Calu3 (cell line): ENCODE results near the gene SDF2. TPM values are rescaled to one million over a fixed set of nuclear protein-coding genes. Genes with fewer than 3 reads are reported as not detected.
"Not testable (repeated sequence)": the region's sequence is repeated elsewhere in the genome, so short reads cannot be mapped to it uniquely, and the experiment has no call there.

Experiments used
- BruUV-seq: library from RNA; stranded (reverse); fragments of 400-500 nt; replicated peaks from 2 replicates; lab custom pipeline; 2021; lab: Mats Ljungman, UMichigan
- CTCF ChIA-PET: fragments of 300-600 bp; sonication (Branson Sonifier 250); formaldehyde crosslinking; loops from one replicate; lab custom pipeline; 2022; ENCODE audit warnings: antibody characterized with exemption; lab: Charles Lee
- DNase-seq: peaks from one replicate; pipeline ENCODE4 v3.0.0; 2022
- H3K27ac Mint-ChIP-seq: one replicate; pipeline ENCODE4 v1.8.0; 2022; ENCODE audit warnings: mixed read lengths; ENCODE audit not compliant: unreplicated experiment
- H3K27me3 Mint-ChIP-seq: one replicate; pipeline ENCODE4 v1.8.0; 2022; ENCODE audit warnings: mixed read lengths; ENCODE audit not compliant: unreplicated experiment
- H3K36me3 Mint-ChIP-seq: one replicate; pipeline ENCODE4 v1.8.0; 2022; ENCODE audit warnings: mild to moderate bottlenecking, moderate library complexity, mixed read lengths; ENCODE audit not compliant: insufficient read depth, unreplicated experiment
- H3K4me1 Mint-ChIP-seq: one replicate; pipeline ENCODE4 v1.8.0; 2022; ENCODE audit warnings: mild to moderate bottlenecking, low read depth, mixed read lengths; ENCODE audit not compliant: unreplicated experiment
- H3K4me3 Mint-ChIP-seq: one replicate; pipeline ENCODE4 v1.8.0; 2022; ENCODE audit warnings: mild to moderate bottlenecking, low read depth, moderate library complexity, mixed read lengths; ENCODE audit not compliant: unreplicated experiment
- H3K9me3 Mint-ChIP-seq: one replicate; pipeline ENCODE4 v1.8.0; 2022; ENCODE audit warnings: low read depth, mixed read lengths; ENCODE audit not compliant: unreplicated experiment
- intact Hi-C: fragments of 100-400 bp; cut with micrococcal nuclease; formaldehyde crosslinking; loops from one replicate; pipeline ENCODE4 v1.10.0; 2022; ENCODE audit not compliant: unreplicated experiment
- total RNA-seq: library from RNA; stranded (reverse); gene quantifications from 2 replicates; pipeline ENCODE4 v1.2.3, GENCODE V29; 2022
- TF ChIP-seq, protein P1 (sequence below): fragments of 200-600 bp; IDR thresholded peaks from one replicate; pipeline ENCODE4 v1.8.0; 2022; ENCODE audit warnings: antibody characterized with exemption; ENCODE audit not compliant: unreplicated experiment

Gene SDF2
- total RNA-seq, 1 experiment from 2014 or later: 58.0 TPM

DNA sequence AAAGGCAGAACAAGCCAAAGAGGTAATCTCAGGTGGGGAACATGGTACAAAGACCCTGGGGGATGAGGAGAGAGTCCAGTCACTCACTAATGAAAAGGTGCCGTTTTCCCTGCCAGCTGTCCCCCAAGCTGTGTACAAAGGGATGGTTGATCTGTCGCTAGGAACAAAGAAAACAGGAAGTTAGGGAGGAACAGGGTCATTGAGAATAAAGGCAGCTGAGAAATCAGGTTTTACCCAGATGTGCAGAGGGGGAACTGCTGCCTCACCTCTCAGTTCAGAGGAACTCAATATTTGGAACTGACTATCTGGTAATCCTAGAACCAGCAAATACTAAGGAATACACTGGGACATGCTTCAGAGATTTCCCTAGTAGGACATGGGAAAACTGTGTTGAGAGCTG, 49.2 kb downstream of the SDF2 start:
- H3K27me3 Mint-ChIP-seq: no peaks in the 10 kb centered on the region
- no peak for DNase-seq
- H3K9me3 Mint-ChIP-seq: no peaks in the 10 kb centered on the region
- no peaks in the 10 kb centered on the region for H3K4me1 Mint-ChIP-seq
- no peak overlapping the region for H3K4me3 Mint-ChIP-seq
- CTCF ChIA-PET: interaction anchor here (1.5 kb wide), 1 partner anchor 117 kb away, joined by 5 read pairs; no protein-coding TSS in a partner anchor
- BruUV-seq: no TSS peak
- TF ChIP-seq, protein P1, sequence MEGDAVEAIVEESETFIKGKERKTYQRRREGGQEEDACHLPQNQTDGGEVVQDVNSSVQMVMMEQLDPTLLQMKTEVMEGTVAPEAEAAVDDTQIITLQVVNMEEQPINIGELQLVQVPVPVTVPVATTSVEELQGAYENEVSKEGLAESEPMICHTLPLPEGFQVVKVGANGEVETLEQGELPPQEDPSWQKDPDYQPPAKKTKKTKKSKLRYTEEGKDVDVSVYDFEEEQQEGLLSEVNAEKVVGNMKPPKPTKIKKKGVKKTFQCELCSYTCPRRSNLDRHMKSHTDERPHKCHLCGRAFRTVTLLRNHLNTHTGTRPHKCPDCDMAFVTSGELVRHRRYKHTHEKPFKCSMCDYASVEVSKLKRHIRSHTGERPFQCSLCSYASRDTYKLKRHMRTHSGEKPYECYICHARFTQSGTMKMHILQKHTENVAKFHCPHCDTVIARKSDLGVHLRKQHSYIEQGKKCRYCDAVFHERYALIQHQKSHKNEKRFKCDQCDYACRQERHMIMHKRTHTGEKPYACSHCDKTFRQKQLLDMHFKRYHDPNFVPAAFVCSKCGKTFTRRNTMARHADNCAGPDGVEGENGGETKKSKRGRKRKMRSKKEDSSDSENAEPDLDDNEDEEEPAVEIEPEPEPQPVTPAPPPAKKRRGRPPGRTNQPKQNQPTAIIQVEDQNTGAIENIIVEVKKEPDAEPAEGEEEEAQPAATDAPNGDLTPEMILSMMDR: no peak
- no peak overlapping the region for H3K27ac Mint-ChIP-seq
- peaks cover 11% of the 10 kb centered on the region for H3K36me3 Mint-ChIP-seq
- intact Hi-C loops: loop anchor here (5.0 kb wide), 1 partner anchor 120 kb away; no protein-coding TSS in a partner anchor

DNA sequence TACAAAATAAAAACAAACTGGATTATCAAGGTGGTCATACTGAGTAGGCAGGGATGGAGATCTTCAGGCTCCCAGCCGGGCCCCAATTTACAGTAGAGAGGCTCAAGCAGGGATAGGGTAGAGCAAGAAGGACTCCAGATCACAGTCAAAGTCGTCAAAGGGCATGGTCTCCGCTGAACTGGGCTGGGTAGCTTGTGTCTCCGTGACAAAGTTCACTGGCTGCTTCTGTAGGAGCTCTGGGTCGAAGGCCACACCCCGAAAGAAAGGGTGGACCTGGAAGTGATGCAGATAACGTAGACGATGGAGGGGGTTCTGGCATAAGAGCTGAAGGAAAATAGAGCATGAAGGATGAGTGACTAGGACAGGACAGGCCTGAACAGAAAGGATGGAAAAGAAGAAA, 51.3 kb downstream of the SDF2 start:
- Mint-ChIP-seq H3K4me1 (no peaks in the 10 kb centered on the region), H3K27ac (no peak overlapping the region), H3K4me3 (no peak overlapping the region), H3K9me3 (no peaks in the 10 kb centered on the region), H3K36me3 (peaks cover 23% of the 10 kb centered on the region), H3K27me3 (no peaks in the 10 kb centered on the region)
- TF ChIP-seq, protein P1: no peak
- intact Hi-C loops: loop anchor here (5.0 kb wide), 1 partner anchor 118 kb away; no protein-coding TSS in a partner anchor
- CTCF ChIA-PET: no interaction called here
- DNase-seq: no peak
- no TSS peak for BruUV-seq

- H3K4me3 Mint-ChIP-seq, BruUV-seq, DNase-seq, H3K4me1 Mint-ChIP-seq, H3K27ac Mint-ChIP-seq, H3K27me3 Mint-ChIP-seq, CTCF ChIA-PET, intact Hi-C loops, H3K9me3 Mint-ChIP-seq: not testable (repeated sequence)
- peaks cover 53% of the 10 kb centered on the region for H3K36me3 Mint-ChIP-seq
Observed at GRCh38 chr17:28604031-28604430, 57.7 kb downstream of the SDF2 start.

DNA sequence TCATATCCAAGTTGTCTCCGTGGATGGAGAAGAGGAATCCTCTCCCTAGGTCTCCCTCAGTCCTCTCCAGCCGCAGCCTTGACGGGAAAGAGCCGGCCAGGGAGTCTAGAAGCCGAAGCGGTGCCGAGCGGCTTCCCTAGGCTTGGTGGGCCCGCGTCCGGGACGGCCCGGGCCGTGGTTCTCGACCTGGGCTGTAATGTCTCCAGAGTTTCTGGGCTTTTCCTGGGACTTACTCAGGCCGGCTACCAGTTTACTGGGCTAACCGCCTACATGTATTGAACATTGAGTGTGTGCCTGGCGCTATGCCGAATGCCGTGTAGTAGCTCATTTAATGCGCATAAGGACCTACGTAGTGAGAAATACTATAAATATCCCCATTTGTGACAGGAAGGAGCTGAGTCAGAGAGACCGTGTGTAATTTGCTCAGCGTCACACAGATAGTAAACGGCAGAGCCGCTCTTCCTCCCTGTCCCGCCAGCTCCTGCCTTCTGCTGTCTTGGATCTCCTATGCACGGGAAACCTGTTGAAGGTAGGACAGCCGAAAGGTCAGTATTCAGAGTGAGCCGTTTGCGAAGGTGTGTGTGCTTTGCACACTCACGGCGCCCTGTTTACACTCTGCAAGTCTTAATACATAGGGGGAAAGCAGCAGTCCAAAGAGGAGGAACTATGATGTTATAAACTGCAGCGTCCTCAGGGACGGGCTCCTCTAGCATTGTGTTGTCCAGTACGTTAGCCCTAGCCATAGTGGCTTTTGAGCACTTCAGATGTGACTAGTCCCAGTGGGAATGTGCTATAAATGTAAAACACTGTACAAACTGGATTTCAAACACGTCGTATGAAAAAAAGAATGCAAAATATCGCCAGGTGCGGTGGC, 62.2 kb downstream of the SDF2 start:
- Mint-ChIP-seq H3K27me3 (no peaks in the 10 kb centered on the region), H3K9me3 (no peaks in the 10 kb centered on the region), H3K27ac (peak overlapping the region; percentile 92), H3K4me3 (peak overlapping the region; percentile 91), H3K36me3 (peaks cover 44% of the 10 kb centered on the region), H3K4me1 (peaks cover 17% of the 10 kb centered on the region)
- DNase-seq: peak; percentile 50
- intact Hi-C loops: no loop called here
- CTCF ChIA-PET: interaction anchor here (0.5 to 0.9 kb wide), 2 partner anchors 45 to 170 kb away, joined by 3 read pairs; partner anchors contain the start of gene BLTP2
- TSS peak; percentile 85 for BruUV-seq
- TF ChIP-seq, protein P1: no peak
